Hematopoietic multipotent progenitor cell treated with erythropoietin and hydrocortisone succinate and interleukin-3 and kit ligand, for 6 days (in vitro differentiated cells): ENCODE measurements around the gene EEFSEC.

Experiments used
- DNase-seq: peaks from one replicate; pipeline ENCODE4 v3.0.0-alpha.2; 2015

EEFSEC gene

GRCh38 chr3:128218548-128219257 lies 65.4 kb downstream of the EEFSEC start:
- no peak for DNase-seq

- no peak for DNase-seq
These were observed 68.0 kb downstream of the EEFSEC start for GRCh38 chr3:128221328-128221727.

GRCh38 chr3:128222796-128223385 lies 69.6 kb downstream of the EEFSEC start:
- no peak for DNase-seq

- no peak for DNase-seq
These were observed 73.0 kb downstream of the EEFSEC start for GRCh38 chr3:128226186-128226725.

- DNase-seq: peak; percentile 51
These were observed 73.6 kb downstream of the EEFSEC start for GRCh38 chr3:128226795-128227395.

- DNase-seq: no peak
These were observed 74.2 kb downstream of the EEFSEC start for GRCh38 chr3:128227507-128227906.

- DNase-seq: no peak
These were observed 75.2 kb downstream of the EEFSEC start for GRCh38 chr3:128228366-128228910.

GRCh38 chr3:128229106-128229857 lies 76.0 kb downstream of the EEFSEC start:
- DNase-seq: no peak

- DNase-seq: no peak
These were observed 78.3 kb downstream of the EEFSEC start for GRCh38 chr3:128231606-128232005.

- no peak for DNase-seq
These were observed 79.3 kb downstream of the EEFSEC start for GRCh38 chr3:128232376-128233178.

- DNase-seq: no peak
These were observed 82.1 kb downstream of the EEFSEC start for GRCh38 chr3:128235207-128235926.

- no peak for DNase-seq
These were observed 83.4 kb downstream of the EEFSEC start for GRCh38 chr3:128236657-128237056.

GRCh38 chr3:128237348-128238183 lies 84.3 kb downstream of the EEFSEC start:
- DNase-seq: no peak

- DNase-seq: no peak
These were observed 84.9 kb downstream of the EEFSEC start for GRCh38 chr3:128238184-128238489.

GRCh38 chr3:128239304-128239703 lies 86.0 kb downstream of the EEFSEC start:
- DNase-seq: no peak

- peak; percentile 5 for DNase-seq
These were observed 87.0 kb downstream of the EEFSEC start for GRCh38 chr3:128240232-128240631.

- DNase-seq: no peak
These were observed 88.5 kb downstream of the EEFSEC start for GRCh38 chr3:128241741-128242140.

- DNase-seq: no peak
These were observed 89.7 kb downstream of the EEFSEC start for GRCh38 chr3:128242818-128243601.

GRCh38 chr3:128243602-128244504 lies 90.6 kb downstream of the EEFSEC start:
- no peak for DNase-seq
